ENCODE data around the gene REN.

The REN gene

DNA sequence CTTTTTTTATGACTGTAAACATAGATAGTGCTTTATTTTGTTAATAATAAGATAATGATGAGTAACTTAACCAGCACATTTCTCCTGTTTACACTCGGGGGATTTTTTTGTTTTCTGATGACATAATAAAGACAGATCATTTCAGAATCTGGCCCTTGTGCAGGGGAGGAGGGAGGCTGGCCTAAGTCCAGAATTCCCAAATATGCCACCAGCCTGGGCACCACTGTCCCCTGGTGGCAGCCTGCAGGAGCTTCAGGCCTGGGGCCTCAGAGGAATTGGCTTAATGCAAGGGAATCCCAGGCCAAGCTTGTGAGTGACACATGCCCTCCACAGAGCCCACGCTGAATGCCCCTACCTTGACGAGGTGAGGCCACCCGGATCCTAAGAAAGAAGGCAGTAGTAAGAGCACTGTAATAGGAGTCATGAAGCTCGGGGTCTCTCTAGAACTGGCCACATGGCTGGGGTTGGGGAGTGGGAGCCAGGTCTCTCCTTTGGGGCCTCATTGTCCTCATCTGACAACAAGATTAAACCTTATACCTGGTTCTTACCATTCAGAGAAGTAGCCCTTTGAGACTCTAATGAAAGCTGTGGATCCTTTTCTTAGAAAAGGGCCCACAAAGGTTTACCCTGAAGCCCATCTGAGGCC lies 38.4 kb downstream of the REN start:
- no peak for TF ChIP-seq FOXP2 (optimal IDR thresholded peaks at IDR 0.05; ENCODE audit: control extremely low read depth, extremely low read length, insufficient read depth)
- DNase-seq (ENCODE audit: low read depth, low spot score): no peak
- no peak overlapping the region for H3K27ac ChIP-seq
- no peak overlapping the region for H3K9ac ChIP-seq (ENCODE audit: insufficient read length)
- no peaks in the 10 kb centered on the region for H3K9me3 ChIP-seq (ENCODE audit: low read depth, low read length)
- no peak overlapping the region for H3K4me3 ChIP-seq
- no peaks in the 10 kb centered on the region for H3K36me3 ChIP-seq (ENCODE audit: insufficient read depth, low read length)

DNA sequence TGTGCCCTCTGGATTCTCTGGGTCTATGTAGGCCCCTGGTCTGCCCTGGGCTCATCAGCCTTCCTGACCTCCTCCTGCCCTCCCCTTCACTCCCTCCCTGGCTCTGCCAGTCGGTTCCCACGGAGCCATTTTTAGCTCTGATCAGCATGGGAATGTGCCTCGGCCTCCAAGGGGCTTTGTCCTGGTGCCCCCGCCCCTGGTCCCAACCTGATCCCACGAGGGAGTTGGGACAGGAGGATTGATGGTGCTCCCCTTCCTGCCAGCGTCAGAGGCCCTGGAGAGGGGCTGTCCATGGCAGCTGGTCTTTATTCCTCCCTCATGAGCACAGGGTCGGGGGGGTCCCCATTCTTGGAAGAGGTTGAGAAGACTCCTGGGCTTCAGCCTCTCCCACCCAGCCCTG lies 39.2 kb downstream of the REN start:
- Histone ChIP-seq H3K36me3 (ENCODE audit: insufficient read depth, low read length) (no peaks in the 10 kb centered on the region), H3K4me3 (no peak overlapping the region), H3K9ac (ENCODE audit: insufficient read length) (no peak overlapping the region), H3K9me3 (ENCODE audit: low read depth, low read length) (no peaks in the 10 kb centered on the region), H3K27ac (no peak overlapping the region)
- no peak for TF ChIP-seq FOXP2 (optimal IDR thresholded peaks at IDR 0.05; ENCODE audit: control extremely low read depth, extremely low read length, insufficient read depth)
- TF ChIP-seq EZH2 (IDR thresholded peaks at IDR 0.05): no peak
- TF ChIP-seq POLR2AphosphoS5 (IDR thresholded peaks at IDR 0.05; ENCODE audit: borderline replicate concordance, low read depth, low read length): no peak
- no peak for DNase-seq (ENCODE audit: low read depth, low spot score)

DNA sequence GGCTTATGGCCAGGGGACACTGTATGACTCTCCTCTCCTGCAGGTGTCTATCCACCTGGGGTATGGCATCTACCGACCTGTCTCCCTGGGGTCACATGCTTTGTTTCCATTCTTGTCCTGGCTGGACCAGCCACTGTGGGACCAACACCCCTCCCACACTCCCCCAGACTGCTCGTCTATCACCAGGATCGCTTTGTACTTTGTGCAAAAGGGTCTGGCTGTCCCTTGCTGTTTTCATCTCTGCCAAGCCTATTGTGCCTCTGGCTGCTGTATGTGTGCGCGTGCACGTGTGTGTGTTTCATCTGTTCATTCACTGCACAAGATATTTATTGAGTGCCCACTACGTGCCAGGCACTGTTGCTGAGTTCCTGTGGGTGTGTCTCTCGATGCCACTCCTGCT lies 39.8 kb downstream of the REN start:
- Histone ChIP-seq H3K4me3 (no peak overlapping the region), H3K9ac (ENCODE audit: insufficient read length) (no peak overlapping the region), H3K27ac (no peak overlapping the region), H3K9me3 (ENCODE audit: low read depth, low read length) (no peaks in the 10 kb centered on the region), H3K36me3 (ENCODE audit: insufficient read depth, low read length) (no peaks in the 10 kb centered on the region)
- TF ChIP-seq EZH2 (IDR thresholded peaks at IDR 0.05): no peak
- TF ChIP-seq FOXP2 (optimal IDR thresholded peaks at IDR 0.05; ENCODE audit: control extremely low read depth, extremely low read length, insufficient read depth): no peak
- TF ChIP-seq POLR2AphosphoS5 (IDR thresholded peaks at IDR 0.05; ENCODE audit: borderline replicate concordance, low read depth, low read length): no peak
- no peak for DNase-seq (ENCODE audit: low read depth, low spot score)

DNA sequence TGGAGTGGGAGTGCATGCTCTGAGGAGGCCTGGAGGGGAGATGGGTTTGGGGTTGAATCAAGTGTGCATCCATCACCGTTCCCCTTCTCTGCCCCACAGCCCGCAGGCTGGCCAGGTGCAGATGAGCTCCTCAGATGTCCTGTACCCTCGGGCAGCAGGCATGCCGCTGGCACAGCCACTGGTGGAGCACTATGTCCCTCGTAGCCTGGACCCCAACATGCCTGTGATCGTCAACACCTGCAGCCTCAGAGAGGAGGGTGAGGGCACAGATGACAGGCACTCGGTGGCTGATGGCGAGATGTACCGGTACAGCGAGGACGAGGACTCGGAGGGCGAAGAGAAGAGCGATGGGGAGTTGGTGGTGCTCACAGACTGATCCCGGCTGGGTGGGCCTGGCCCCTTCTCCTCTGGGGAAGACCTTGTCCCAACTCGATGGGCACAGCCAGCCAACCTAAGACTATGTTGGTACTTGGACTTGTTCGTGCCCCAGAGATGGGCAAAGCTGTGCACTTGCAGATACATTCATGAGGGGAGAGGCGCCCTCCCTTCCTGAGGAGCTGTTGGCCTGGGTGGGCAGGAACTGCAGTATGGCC lies 40.3 kb downstream of the REN start:
- DNase-seq (ENCODE audit: low read depth, low spot score): no peak
- H3K36me3 ChIP-seq (ENCODE audit: insufficient read depth, low read length): no peaks in the 10 kb centered on the region
- no peaks in the 10 kb centered on the region for H3K9me3 ChIP-seq (ENCODE audit: low read depth, low read length)
- TF ChIP-seq POLR2AphosphoS5 (IDR thresholded peaks at IDR 0.05; ENCODE audit: borderline replicate concordance, low read depth, low read length) (no peak), EZH2 (IDR thresholded peaks at IDR 0.05) (no peak), FOXP2 (optimal IDR thresholded peaks at IDR 0.05; ENCODE audit: control extremely low read depth, extremely low read length, insufficient read depth) (no peak)
- no peak overlapping the region for H3K4me3 ChIP-seq
- no peak overlapping the region for H3K9ac ChIP-seq (ENCODE audit: insufficient read length)
- no peak overlapping the region for H3K27ac ChIP-seq

DNA sequence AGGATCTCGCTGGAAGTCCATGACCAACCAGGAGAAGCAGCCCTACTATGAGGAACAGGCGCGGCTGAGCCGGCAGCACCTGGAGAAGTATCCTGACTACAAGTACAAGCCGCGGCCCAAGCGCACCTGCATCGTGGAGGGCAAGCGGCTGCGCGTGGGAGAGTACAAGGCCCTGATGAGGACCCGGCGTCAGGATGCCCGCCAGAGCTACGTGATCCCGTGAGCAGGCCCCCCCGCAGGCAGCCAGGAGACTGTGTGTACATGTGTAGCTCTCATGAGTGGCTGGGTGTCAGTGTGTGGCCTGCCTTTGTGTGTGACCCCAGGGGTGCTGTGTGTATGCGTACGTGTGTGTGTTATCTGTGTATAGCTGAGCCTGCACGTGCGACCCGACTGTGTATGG lies 41.5 kb downstream of the REN start:
- H3K36me3 ChIP-seq (ENCODE audit: insufficient read depth, low read length): no peaks in the 10 kb centered on the region
- DNase-seq (ENCODE audit: low read depth, low spot score): no peak
- H3K27ac ChIP-seq: no peak overlapping the region
- H3K4me3 ChIP-seq: no peak overlapping the region
- H3K9me3 ChIP-seq (ENCODE audit: low read depth, low read length): no peaks in the 10 kb centered on the region
- no peak overlapping the region for H3K9ac ChIP-seq (ENCODE audit: insufficient read length)
- TF ChIP-seq POLR2AphosphoS5 (IDR thresholded peaks at IDR 0.05; ENCODE audit: borderline replicate concordance, low read depth, low read length): no peak
- no peak for TF ChIP-seq FOXP2 (optimal IDR thresholded peaks at IDR 0.05; ENCODE audit: control extremely low read depth, extremely low read length, insufficient read depth)
- TF ChIP-seq EZH2 (IDR thresholded peaks at IDR 0.05): no peak

DNA sequence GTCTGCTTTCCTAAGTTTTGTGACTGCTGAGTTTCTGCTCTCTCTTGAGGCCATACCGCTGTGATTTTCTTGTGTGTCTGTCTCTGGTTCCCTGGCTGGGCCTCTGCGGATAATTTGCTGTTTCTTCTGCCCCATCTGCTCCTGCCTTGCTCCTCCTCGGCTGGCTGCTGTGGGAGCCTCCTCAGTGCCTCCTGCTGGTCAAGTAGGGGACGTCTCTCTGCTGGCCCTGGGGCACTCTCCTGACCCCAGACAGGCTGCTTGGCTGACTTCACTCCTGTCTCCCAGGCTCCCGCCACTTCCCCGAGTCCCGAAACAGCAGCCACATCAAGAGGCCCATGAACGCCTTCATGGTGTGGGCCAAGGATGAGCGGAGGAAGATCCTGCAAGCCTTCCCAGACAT lies 42.8 kb downstream of the REN start:
- no peak overlapping the region for H3K27ac ChIP-seq
- no peak for DNase-seq (ENCODE audit: low read depth, low spot score)
- H3K36me3 ChIP-seq (ENCODE audit: insufficient read depth, low read length): no peaks in the 10 kb centered on the region
- no peak overlapping the region for H3K9ac ChIP-seq (ENCODE audit: insufficient read length)
- no peak overlapping the region for H3K4me3 ChIP-seq
- TF ChIP-seq POLR2AphosphoS5 (IDR thresholded peaks at IDR 0.05; ENCODE audit: borderline replicate concordance, low read depth, low read length) (no peak), EZH2 (IDR thresholded peaks at IDR 0.05) (no peak), FOXP2 (optimal IDR thresholded peaks at IDR 0.05; ENCODE audit: control extremely low read depth, extremely low read length, insufficient read depth) (no peak)
- no peaks in the 10 kb centered on the region for H3K9me3 ChIP-seq (ENCODE audit: low read depth, low read length)

DNA sequence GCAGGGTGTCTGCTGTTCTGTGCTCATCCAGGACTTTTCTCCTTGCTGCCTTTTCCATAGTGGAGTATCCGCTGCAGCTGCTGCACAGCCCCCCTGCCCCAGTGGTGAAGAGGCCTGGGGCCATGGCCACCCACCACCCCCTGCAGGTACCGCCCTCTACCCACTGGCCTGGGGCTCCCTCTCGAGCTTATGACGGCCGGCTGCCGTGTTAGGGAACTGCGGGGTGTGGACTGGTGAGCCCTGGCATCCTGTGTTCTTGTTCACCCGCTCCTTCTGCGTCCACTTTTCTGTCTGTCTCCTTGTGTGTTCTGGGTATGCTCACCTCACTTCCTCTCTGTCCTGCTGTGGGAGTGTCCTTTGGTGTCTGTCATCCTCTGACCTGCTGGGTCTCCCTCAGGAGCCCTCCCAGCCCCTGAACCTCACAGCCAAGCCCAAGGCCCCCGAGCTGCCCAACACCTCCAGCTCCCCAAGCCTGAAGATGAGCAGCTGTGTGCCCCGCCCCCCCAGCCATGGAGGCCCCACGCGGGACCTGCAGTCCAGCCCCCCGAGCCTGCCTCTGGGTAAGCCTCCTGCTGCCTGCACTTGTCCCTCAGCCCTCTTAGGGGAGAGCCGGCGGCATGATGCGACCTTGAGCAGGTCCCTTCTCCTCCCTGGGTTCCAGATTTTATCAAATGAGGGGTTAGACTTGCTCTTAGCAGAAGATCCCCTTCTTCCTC lies 44.1 kb downstream of the REN start:
- H3K36me3 ChIP-seq (ENCODE audit: insufficient read depth, low read length): no peaks in the 10 kb centered on the region
- TF ChIP-seq EZH2 (IDR thresholded peaks at IDR 0.05): no peak
- TF ChIP-seq FOXP2 (optimal IDR thresholded peaks at IDR 0.05; ENCODE audit: control extremely low read depth, extremely low read length, insufficient read depth): no peak
- TF ChIP-seq POLR2AphosphoS5 (IDR thresholded peaks at IDR 0.05; ENCODE audit: borderline replicate concordance, low read depth, low read length): no peak
- no peak overlapping the region for H3K4me3 ChIP-seq
- H3K27ac ChIP-seq: no peak overlapping the region
- no peak overlapping the region for H3K9ac ChIP-seq (ENCODE audit: insufficient read length)
- no peak for DNase-seq (ENCODE audit: low read depth, low spot score)
- no peaks in the 10 kb centered on the region for H3K9me3 ChIP-seq (ENCODE audit: low read depth, low read length)

DNA sequence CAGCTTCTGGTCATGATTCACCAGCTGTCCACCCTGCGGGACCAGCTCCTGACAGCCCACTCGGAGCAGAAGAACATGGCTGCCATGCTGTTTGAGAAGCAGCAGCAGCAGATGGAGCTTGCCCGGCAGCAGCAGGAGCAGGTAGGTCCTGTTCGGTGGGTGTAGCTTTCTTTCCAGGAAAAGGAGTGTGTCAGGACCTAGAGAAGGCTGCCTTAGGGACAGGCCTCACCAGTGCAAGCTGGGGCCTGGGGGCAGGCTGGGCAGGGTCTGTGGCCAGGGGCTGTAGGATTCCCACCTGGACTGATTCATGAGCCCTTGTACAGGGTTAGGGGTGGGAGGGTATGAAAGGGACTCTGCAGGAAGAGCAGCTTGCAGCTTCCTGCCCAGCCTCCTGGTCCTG lies 49.6 kb downstream of the REN start:
- H3K9me3 ChIP-seq (ENCODE audit: low read depth, low read length): no peaks in the 10 kb centered on the region
- no peak overlapping the region for H3K9ac ChIP-seq (ENCODE audit: insufficient read length)
- H3K4me3 ChIP-seq: no peak overlapping the region
- TF ChIP-seq POLR2AphosphoS5 (IDR thresholded peaks at IDR 0.05; ENCODE audit: borderline replicate concordance, low read depth, low read length) (no peak), EZH2 (IDR thresholded peaks at IDR 0.05) (no peak), FOXP2 (optimal IDR thresholded peaks at IDR 0.05; ENCODE audit: control extremely low read depth, extremely low read length, insufficient read depth) (no peak)
- no peaks in the 10 kb centered on the region for H3K36me3 ChIP-seq (ENCODE audit: insufficient read depth, low read length)
- DNase-seq (ENCODE audit: low read depth, low spot score): no peak
- no peak overlapping the region for H3K27ac ChIP-seq
